Measurements from ENCODE around the gene CHCHD1.

DNA sequence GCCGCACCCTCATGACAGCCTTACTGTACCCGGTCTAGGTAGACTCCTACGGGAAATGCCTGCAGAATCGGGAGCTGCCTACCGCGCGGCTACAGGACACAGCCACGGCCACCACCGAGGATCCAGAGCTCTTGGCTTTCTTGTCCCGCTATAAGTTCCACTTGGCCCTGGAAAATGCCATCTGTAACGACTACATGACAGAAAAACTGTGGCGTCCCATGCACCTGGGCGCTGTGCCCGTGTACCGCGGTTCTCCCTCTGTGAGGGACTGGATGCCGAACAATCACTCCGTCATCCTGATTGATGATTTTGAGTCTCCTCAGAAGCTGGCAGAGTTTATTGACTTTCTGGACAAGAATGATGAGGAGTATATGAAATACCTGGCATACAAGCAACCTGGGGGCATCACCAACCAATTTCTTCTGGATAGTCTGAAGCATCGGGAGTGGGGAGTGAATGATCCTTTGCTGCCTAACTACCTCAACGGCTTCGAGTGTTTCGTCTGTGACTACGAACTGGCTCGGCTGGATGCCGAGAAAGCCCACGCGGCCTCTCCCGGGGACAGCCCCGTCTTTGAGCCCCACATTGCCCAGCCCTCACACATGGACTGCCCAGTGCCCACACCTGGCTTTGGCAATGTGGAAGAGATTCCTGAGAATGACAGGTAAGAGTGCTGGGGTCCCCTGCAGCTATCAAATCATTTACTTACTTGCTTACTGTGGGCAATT lies 8.5 kb upstream of the CHCHD1 start:
- TF ChIP-seq, protein P1, sequence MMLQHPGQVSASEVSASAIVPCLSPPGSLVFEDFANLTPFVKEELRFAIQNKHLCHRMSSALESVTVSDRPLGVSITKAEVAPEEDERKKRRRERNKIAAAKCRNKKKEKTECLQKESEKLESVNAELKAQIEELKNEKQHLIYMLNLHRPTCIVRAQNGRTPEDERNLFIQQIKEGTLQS (IDR thresholded peaks at IDR 0.05): no peak
- TF ChIP-seq EGR1 (IDR thresholded peaks at IDR 0.05; ENCODE audit: low read depth): no peak
